GM21423 (cell line): Measurements from ENCODE around the gene HMOX1.
"Not testable (repeated sequence)": the region's sequence is repeated elsewhere in the genome, so short reads cannot be mapped to it uniquely, and the experiment has no call there.

Experiments
- ATAC-seq: cut with Tn5 transposase; IDR thresholded peaks from one replicate; pipeline ENCODE4 v1.9.1; 2021; ENCODE audit warnings: mild to moderate bottlenecking, moderate library complexity; ENCODE audit not compliant: unreplicated experiment

HMOX1 gene

DNA sequence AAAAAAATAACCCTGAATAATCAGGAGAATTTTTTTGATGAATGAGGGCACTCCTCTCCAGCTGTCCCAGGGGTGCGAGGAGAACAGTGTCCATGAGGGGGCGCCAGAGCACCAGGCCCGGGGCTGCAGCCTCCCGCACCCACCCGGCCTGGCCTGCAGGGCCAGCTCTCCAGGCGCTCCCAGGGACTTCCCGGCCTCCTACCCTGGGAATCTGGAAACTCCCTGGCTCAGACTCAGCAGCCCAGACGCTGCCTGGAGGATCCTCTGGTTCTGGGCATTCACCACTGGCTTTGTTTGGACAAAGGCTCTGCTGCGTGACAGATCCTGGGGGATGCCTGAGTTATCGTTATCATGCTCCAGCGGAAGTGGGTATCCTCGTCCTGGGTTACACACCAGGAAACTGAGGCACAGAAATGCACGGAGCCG is 50.0 kb downstream of the HMOX1 start:
- ATAC-seq, result no peak

GRCh38 chr22:35431483-35432227 is 50.8 kb downstream of the HMOX1 start:
- no peak for ATAC-seq

DNA sequence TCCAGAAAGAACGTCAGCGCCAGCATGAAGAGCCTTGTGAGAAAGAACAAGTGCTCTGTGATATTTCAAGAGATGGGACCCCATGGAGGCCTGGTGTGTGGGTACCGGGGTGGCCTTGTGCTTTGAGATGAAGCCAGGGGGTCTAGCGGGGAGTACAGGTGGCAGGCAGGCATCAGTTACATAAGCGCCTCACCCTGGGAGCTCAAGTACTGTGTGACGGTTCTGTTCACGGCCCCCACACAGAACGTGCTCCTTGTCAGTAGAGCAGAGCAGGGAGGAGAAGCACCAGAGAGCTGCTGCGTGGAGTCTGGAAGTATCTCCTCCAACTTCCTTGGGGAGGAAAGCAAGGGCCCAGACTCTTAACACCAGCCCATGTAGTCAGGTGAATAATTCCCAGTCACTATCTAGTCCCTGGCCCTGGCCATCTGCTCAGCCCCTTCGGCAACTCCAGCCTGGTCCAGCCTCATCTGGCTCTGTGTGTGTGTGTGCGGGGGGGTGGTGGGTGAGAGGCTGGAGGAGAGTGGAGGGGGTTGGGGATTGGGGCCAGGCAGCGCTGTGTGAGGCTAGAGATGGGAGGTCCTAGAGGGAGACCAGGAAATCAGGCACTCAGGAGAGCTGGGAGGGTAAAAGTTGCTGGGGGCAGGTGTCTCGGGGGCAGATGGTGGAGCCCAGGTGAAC is 51.5 kb downstream of the HMOX1 start:
- ATAC-seq, result no peak

GRCh38 chr22:35434061-35434710 is 53.3 kb downstream of the HMOX1 start:
- no peak for ATAC-seq

DNA sequence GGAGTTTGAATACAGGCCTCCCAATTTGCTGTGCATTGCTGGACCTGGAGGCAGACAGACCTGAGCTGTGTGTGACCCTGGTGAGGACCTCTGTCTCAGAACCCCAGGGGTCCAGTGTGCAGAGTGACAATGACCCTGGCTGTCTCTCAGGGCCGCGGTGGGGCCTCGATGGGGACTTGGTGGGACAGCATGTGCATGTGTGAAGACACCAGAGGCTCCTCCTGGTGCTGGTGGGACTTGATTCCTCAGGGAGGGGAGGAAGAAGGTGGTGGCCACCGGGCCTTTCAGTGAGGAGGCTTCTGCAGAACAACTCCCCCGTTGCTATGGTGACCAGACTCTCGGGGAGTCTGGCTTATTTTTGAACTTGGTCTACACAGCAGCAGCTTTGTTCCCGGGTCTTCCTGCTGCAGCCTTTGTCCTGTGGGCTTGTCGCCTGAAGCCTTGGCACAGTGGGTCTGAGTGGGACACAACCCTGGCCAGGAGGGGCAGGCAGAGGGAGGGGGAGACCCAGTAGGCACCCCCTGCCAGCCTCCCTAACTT is 54.4 kb downstream of the HMOX1 start:
- no peak for ATAC-seq

- no peak for ATAC-seq
Measured at GRCh38 chr22:35436421-35436820, 55.5 kb downstream of the HMOX1 start.

- no peak for ATAC-seq
Measured at GRCh38 chr22:35437049-35437448, 56.2 kb downstream of the HMOX1 start.

DNA sequence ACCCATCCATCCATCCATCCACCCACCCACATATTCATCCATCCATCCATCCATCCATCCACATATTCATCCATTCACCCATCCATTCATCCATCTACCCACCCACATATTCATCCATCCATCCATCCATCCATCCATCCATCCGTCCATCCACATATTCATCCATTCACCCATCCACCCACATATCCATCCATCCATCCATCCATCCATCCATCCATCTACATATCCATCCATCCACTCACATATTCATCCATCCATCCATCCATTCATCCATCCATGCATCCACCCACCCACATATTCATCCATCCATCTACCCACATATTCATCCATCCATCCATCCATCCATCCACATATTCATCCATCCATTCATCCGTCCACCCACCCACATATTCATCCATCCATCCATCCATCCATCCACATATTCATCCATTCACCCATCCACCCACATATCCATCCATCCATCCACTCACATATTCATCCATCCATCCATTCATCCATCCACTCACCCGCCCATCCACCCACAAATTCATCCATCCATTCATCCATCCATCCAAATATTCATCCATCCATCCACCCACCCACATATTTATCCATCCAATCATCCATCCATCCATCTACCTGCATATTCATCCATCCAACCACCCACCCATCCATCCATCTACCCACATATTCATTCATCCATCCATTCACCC is 57.9 kb downstream of the HMOX1 start:
- not testable (repeated sequence) for ATAC-seq

- no peak for ATAC-seq
Measured at GRCh38 chr22:35439365-35439717, 58.4 kb downstream of the HMOX1 start.

DNA sequence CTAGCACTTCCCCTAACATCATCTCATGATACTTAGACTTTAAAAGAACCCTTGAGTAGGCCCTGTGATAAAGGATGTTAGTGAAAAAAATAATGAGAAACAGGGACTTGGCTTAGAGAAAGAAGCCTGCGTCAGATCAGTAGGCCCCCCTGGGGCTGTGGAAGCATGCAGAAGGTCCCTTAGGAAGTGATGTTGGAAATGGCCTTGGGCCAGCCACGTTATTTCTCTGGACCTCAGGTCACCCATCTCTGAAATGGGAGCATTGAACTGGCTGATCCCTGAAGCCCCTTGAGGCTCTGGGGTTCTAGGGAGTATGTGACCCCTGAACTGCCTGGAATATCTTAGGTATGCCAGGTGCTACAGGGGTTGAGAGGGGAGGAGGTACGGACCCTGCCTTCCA is 59.2 kb downstream of the HMOX1 start:
- no peak for ATAC-seq

DNA sequence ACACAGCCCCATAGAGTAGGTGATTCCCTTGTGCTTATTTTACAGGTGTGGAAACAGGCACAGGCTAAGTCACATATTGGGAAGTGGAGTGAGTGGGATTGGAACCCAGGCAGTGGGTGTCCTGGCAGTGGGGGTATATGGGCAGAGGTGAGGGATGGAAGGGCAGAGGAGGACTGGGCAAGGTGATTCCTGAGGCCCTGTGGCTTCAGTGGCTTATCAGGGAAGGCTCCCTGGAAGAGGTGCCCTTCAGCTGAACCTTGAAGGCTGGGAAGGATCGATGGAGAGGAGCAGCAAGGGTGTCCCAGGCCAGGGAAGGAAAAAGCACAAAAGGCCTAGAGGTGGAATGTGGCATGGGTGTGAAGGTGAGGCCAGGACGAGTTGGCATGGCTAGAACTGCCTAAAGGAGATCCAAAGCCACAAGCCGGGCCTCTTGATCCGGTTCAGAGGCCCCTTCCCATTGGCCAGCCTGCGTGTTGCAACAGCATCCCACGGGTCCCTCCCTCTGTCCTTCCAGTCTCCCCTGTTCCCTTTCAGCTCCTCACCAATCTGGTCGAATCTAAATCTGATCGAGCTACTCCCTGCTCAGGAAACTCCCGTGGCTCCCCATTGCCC is 60.7 kb downstream of the HMOX1 start:
- ATAC-seq, result no peak

DNA sequence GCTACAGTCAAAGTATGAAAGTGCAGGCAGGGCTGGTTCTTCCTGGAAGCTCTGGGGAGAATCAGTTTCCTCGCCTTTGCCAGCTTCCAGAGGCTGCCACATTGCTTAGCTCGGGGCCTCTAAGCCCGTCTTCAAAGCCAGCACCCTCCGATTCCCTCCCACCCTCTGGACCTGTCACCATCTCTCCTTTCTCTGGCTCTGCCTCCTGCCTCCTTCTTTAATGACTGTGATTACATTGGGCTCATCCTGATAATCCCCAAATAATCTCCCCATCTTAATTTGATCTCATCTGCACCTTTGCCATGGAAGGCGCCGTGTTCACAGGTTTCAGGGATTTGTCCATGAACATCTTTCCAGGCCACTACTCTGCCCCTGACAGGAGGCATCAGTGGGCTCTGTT is 61.6 kb downstream of the HMOX1 start:
- no peak for ATAC-seq

- ATAC-seq, result no peak
Measured at GRCh38 chr22:35443338-35443737, 62.4 kb downstream of the HMOX1 start.
